ENCODE measurements around the gene PHB1.

Gene PHB1

GRCh38 chr17:49357516-49357915, 57.2 kb downstream of the PHB1 start:
- TF ChIP-seq CTCF (IDR thresholded peaks at IDR 0.05; ENCODE audit: low read depth, low read length), result no peak

GRCh38 chr17:49356320-49356719, 58.4 kb downstream of the PHB1 start:
- no peak for DNase-seq (ENCODE audit: low read depth, low spot score)
- TF ChIP-seq CTCF (IDR thresholded peaks at IDR 0.05; ENCODE audit: low read depth, low read length), result no peak
- in situ Hi-C loops (cut with HindIII; ENCODE audit: low sequenced_read_pairs), result no loop called here
- H3K4me3 ChIP-seq (ENCODE audit: low read depth, low read length), result no peak overlapping the region

More at GRCh38 chr17:49357516-49357915, 57.2 kb downstream of the PHB1 start:
- in situ Hi-C loops (cut with HindIII; ENCODE audit: low sequenced_read_pairs), result no loop called here
- H3K4me3 ChIP-seq (ENCODE audit: low read depth, low read length), result no peak overlapping the region
- DNase-seq (ENCODE audit: low read depth, low spot score), result no peak
